ENCODE data around the gene GALNT7. TPM values are rescaled to one million over a fixed set of nuclear protein-coding genes. Genes with fewer than 3 reads are reported as not detected.
A peak's percentile ranks its signal among the peaks of the same experiment; 100 is the strongest.
"Not testable (repeated sequence)": the region's sequence is repeated elsewhere in the genome, so short reads cannot be mapped to it uniquely, and the experiment has no call there.

Gene GALNT7
- total RNA-seq, 1 experiment from 2014 or later, result 39.4 TPM

GRCh38 chr4:173174594-173175012, 6.0 kb downstream of the GALNT7 start:
- no peak overlapping the region for H3K4me3 ChIP-seq (ENCODE audit: insufficient read depth, low read depth, low read length)
- H3K36me3 ChIP-seq (replicated peaks; ENCODE audit: control insufficient read depth, insufficient read depth, low read length), result no peaks in the 10 kb centered on the region
- no peaks in the 10 kb centered on the region for H3K27me3 ChIP-seq (ENCODE audit: control insufficient read depth, insufficient read depth, low read length)
- peak; percentile 48 for DNase-seq

- no peak overlapping the region for H3K4me3 ChIP-seq (ENCODE audit: insufficient read depth, low read depth, low read length)
- H3K27me3 ChIP-seq (ENCODE audit: control insufficient read depth, insufficient read depth, low read length), result no peaks in the 10 kb centered on the region
- no peak for DNase-seq
- no peaks in the 10 kb centered on the region for H3K36me3 ChIP-seq (replicated peaks; ENCODE audit: control insufficient read depth, insufficient read depth, low read length)
Observed at GRCh38 chr4:173176010-173176409, 7.4 kb downstream of the GALNT7 start.

- Histone ChIP-seq H3K27me3 (ENCODE audit: control insufficient read depth, insufficient read depth, low read length) (no peaks in the 10 kb centered on the region), H3K36me3 (replicated peaks; ENCODE audit: control insufficient read depth, insufficient read depth, low read length) (no peaks in the 10 kb centered on the region), H3K4me3 (ENCODE audit: insufficient read depth, low read depth, low read length) (no peak overlapping the region)
- DNase-seq, result peak; percentile 44
Observed at GRCh38 chr4:173177232-173177631, 8.6 kb downstream of the GALNT7 start.

- no peak for DNase-seq
- H3K36me3 ChIP-seq (replicated peaks; ENCODE audit: control insufficient read depth, insufficient read depth, low read length), result no peaks in the 10 kb centered on the region
- H3K4me3 ChIP-seq (ENCODE audit: insufficient read depth, low read depth, low read length), result no peak overlapping the region
- H3K27me3 ChIP-seq (ENCODE audit: control insufficient read depth, insufficient read depth, low read length), result no peaks in the 10 kb centered on the region
Observed at GRCh38 chr4:173178144-173178543, 9.5 kb downstream of the GALNT7 start.

GRCh38 chr4:173181848-173182247, 13.2 kb downstream of the GALNT7 start:
- no peak for DNase-seq
- H3K36me3 ChIP-seq (replicated peaks; ENCODE audit: control insufficient read depth, insufficient read depth, low read length), result no peaks in the 10 kb centered on the region
- no peak overlapping the region for H3K4me3 ChIP-seq (ENCODE audit: insufficient read depth, low read depth, low read length)
- H3K27me3 ChIP-seq (ENCODE audit: control insufficient read depth, insufficient read depth, low read length), result no peaks in the 10 kb centered on the region

- no peaks in the 10 kb centered on the region for H3K36me3 ChIP-seq (replicated peaks; ENCODE audit: control insufficient read depth, insufficient read depth, low read length)
- DNase-seq, result no peak
Observed at GRCh38 chr4:173182403-173182802, 13.8 kb downstream of the GALNT7 start.

GRCh38 chr4:173183659-173184247, 15.1 kb downstream of the GALNT7 start:
- H3K36me3 ChIP-seq (replicated peaks; ENCODE audit: control insufficient read depth, insufficient read depth, low read length); H3K4me3 ChIP-seq (ENCODE audit: insufficient read depth, low read depth, low read length); DNase-seq; H3K27me3 ChIP-seq (ENCODE audit: control insufficient read depth, insufficient read depth, low read length): not testable (repeated sequence)

More at GRCh38 chr4:173182403-173182802, 13.8 kb downstream of the GALNT7 start:
- no peak overlapping the region for H3K4me3 ChIP-seq (ENCODE audit: insufficient read depth, low read depth, low read length)
- H3K27me3 ChIP-seq (ENCODE audit: control insufficient read depth, insufficient read depth, low read length), result no peaks in the 10 kb centered on the region

GRCh38 chr4:173185847-173186510, 17.4 kb downstream of the GALNT7 start:
- no peak for DNase-seq
- Histone ChIP-seq H3K4me3 (ENCODE audit: insufficient read depth, low read depth, low read length) (no peak overlapping the region), H3K36me3 (replicated peaks; ENCODE audit: control insufficient read depth, insufficient read depth, low read length) (no peaks in the 10 kb centered on the region), H3K27me3 (ENCODE audit: control insufficient read depth, insufficient read depth, low read length) (no peaks in the 10 kb centered on the region)

- no peaks in the 10 kb centered on the region for H3K27me3 ChIP-seq (ENCODE audit: control insufficient read depth, insufficient read depth, low read length)
- DNase-seq, result no peak
- H3K4me3 ChIP-seq (ENCODE audit: insufficient read depth, low read depth, low read length), result no peak overlapping the region
- no peaks in the 10 kb centered on the region for H3K36me3 ChIP-seq (replicated peaks; ENCODE audit: control insufficient read depth, insufficient read depth, low read length)
Observed at GRCh38 chr4:173187732-173188131, 19.1 kb downstream of the GALNT7 start.

- no peak overlapping the region for H3K4me3 ChIP-seq (ENCODE audit: insufficient read depth, low read depth, low read length)
- no peaks in the 10 kb centered on the region for H3K36me3 ChIP-seq (replicated peaks; ENCODE audit: control insufficient read depth, insufficient read depth, low read length)
- H3K27me3 ChIP-seq (ENCODE audit: control insufficient read depth, insufficient read depth, low read length), result no peaks in the 10 kb centered on the region
- DNase-seq, result no peak
Observed at GRCh38 chr4:173188648-173189047, 20.0 kb downstream of the GALNT7 start.

- H3K36me3 ChIP-seq (replicated peaks; ENCODE audit: control insufficient read depth, insufficient read depth, low read length), result no peaks in the 10 kb centered on the region
- H3K27me3 ChIP-seq (ENCODE audit: control insufficient read depth, insufficient read depth, low read length), result no peaks in the 10 kb centered on the region
- H3K4me3 ChIP-seq (ENCODE audit: insufficient read depth, low read depth, low read length), result no peak overlapping the region
- DNase-seq, result no peak
Observed at GRCh38 chr4:173189117-173189693, 20.6 kb downstream of the GALNT7 start.

- no peak for DNase-seq
Observed at GRCh38 chr4:173191623-173192041, 23.0 kb downstream of the GALNT7 start.

GRCh38 chr4:173192375-173193162, 24.0 kb downstream of the GALNT7 start:
- Histone ChIP-seq H3K36me3 (replicated peaks; ENCODE audit: control insufficient read depth, insufficient read depth, low read length) (no peaks in the 10 kb centered on the region), H3K27me3 (ENCODE audit: control insufficient read depth, insufficient read depth, low read length) (no peaks in the 10 kb centered on the region), H3K4me3 (ENCODE audit: insufficient read depth, low read depth, low read length) (no peak overlapping the region)
- DNase-seq, result no peak

More at GRCh38 chr4:173191623-173192041, 23.0 kb downstream of the GALNT7 start:
- Histone ChIP-seq H3K4me3 (ENCODE audit: insufficient read depth, low read depth, low read length) (no peak overlapping the region), H3K27me3 (ENCODE audit: control insufficient read depth, insufficient read depth, low read length) (no peaks in the 10 kb centered on the region), H3K36me3 (replicated peaks; ENCODE audit: control insufficient read depth, insufficient read depth, low read length) (no peaks in the 10 kb centered on the region)

GRCh38 chr4:173194157-173194556, 25.5 kb downstream of the GALNT7 start:
- Histone ChIP-seq H3K27me3 (ENCODE audit: control insufficient read depth, insufficient read depth, low read length) (no peaks in the 10 kb centered on the region), H3K4me3 (ENCODE audit: insufficient read depth, low read depth, low read length) (no peak overlapping the region), H3K36me3 (replicated peaks; ENCODE audit: control insufficient read depth, insufficient read depth, low read length) (no peaks in the 10 kb centered on the region)
- DNase-seq, result no peak

All from H7 (cell line).